ENCODE data around the gene STUB1.
A peak's percentile ranks its signal among the peaks of the same experiment; 100 is the strongest.

The STUB1 gene

GRCh38 chr16:645852-646678, 34.1 kb upstream of the STUB1 start:
- no peak for DNase-seq

GRCh38 chr16:646679-647172, 33.5 kb upstream of the STUB1 start:
- no peak for DNase-seq

GRCh38 chr16:647173-647902, 32.9 kb upstream of the STUB1 start:
- no peak for DNase-seq

GRCh38 chr16:648071-648780, 32.0 kb upstream of the STUB1 start:
- DNase-seq = no peak

- peak; percentile 45 for DNase-seq
Measured at GRCh38 chr16:648781-649589, 31.2 kb upstream of the STUB1 start, which contains the start of gene WDR90. TSS of gene WDR90 (plus strand) at chr16:649365. CDS start at chr16:649417, 52 bp downstream.

GRCh38 chr16:649631-650030, 30.6 kb upstream of the STUB1 start:
- DNase-seq = no peak

GRCh38 chr16:651844-652243, 28.4 kb upstream of the STUB1 start:
- DNase-seq = no peak

- no peak for DNase-seq
Measured at GRCh38 chr16:652454-653305, 27.5 kb upstream of the STUB1 start.

GRCh38 chr16:654034-654433, 26.2 kb upstream of the STUB1 start:
- no peak for DNase-seq

- no peak for DNase-seq
Measured at GRCh38 chr16:657487-657886, 22.7 kb upstream of the STUB1 start.

GRCh38 chr16:658679-659571, 21.3 kb upstream of the STUB1 start:
- DNase-seq = no peak

- DNase-seq = no peak
Measured at GRCh38 chr16:659618-660017, 20.6 kb upstream of the STUB1 start.

GRCh38 chr16:660132-660458, 20.1 kb upstream of the STUB1 start:
- no peak for DNase-seq

GRCh38 chr16:660459-661183, 19.6 kb upstream of the STUB1 start:
- peak; percentile 10 for DNase-seq

- DNase-seq = no peak
Measured at GRCh38 chr16:661184-661821, 18.9 kb upstream of the STUB1 start.

GRCh38 chr16:662095-662494, 18.1 kb upstream of the STUB1 start:
- DNase-seq = no peak

GRCh38 chr16:662597-662996, 17.6 kb upstream of the STUB1 start:
- DNase-seq = no peak

GRCh38 chr16:666572-666971, 13.6 kb upstream of the STUB1 start:
- no peak for DNase-seq

- no peak for DNase-seq
Measured at GRCh38 chr16:667113-667779, 13.0 kb upstream of the STUB1 start.
